OCI-LY7 (cell line): ENCODE data around the gene DMRTC2. TPM values are rescaled to one million over a fixed set of nuclear protein-coding genes. Genes with fewer than 3 reads are reported as not detected.

Source experiments
- BruUV-seq: library from RNA; stranded (reverse); fragments of 400-500 nt; replicated peaks from 2 replicates; lab custom pipeline; 2021; lab: Mats Ljungman, UMichigan
- CTCF ChIA-PET: fragments of 300-600 bp; sonication (Branson Sonifier 250); formaldehyde crosslinking; loops from one replicate; lab custom pipeline; 2022; ENCODE audit warnings: antibody characterized with exemption; ENCODE audit not compliant: unreplicated experiment; lab: Charles Lee
- POLR2A ChIA-PET: fragments of 300-600 bp; sonication (Branson Sonifier 250); formaldehyde crosslinking; loops from one replicate; lab custom pipeline; 2022; ENCODE audit warnings: antibody characterized with exemption; lab: Charles Lee
- DNase-seq: peaks from one replicate; pipeline ENCODE4 v3.0.0-alpha.2; 2015; ENCODE audit warnings: low spot score
- H2AFZ ChIP-seq: fragments of 200-600 bp; sonication (generic), shearing (Covaris generic); 2 replicates; pipeline ENCODE4 v1.6.1; 2014; ENCODE audit warnings: mild to moderate bottlenecking, antibody characterized with exemption, low read length, moderate library complexity
- H3K27ac ChIP-seq: fragments of 200-600 bp; sonication (generic); 2 replicates; pipeline ENCODE4 v1.5.1; 2014; ENCODE audit warnings: mixed run types, low read depth, mild to moderate bottlenecking, moderate library complexity, low read length, inconsistent platforms; ENCODE audit not compliant: poor library complexity, severe bottlenecking
- H3K36me3 ChIP-seq: fragments of 200-600 bp; sonication (generic); 2 replicates; pipeline ENCODE4 v1.6.1; 2014; ENCODE audit warnings: mild to moderate bottlenecking, antibody characterized with exemption, low read length, moderate library complexity, mixed read lengths; ENCODE audit not compliant: insufficient read depth
- H3K4me1 ChIP-seq: fragments of 200-600 bp; sonication (generic); 2 replicates; pipeline ENCODE4 v1.5.1; 2014; ENCODE audit warnings: mild to moderate bottlenecking, low read length; ENCODE audit not compliant: insufficient read depth, poor library complexity, severe bottlenecking
- H3K4me2 ChIP-seq: fragments of 200-600 bp; sonication (generic); 2 replicates; pipeline ENCODE4 v1.6.1; 2014; ENCODE audit warnings: mild to moderate bottlenecking, low read length
- H3K4me3 ChIP-seq: fragments of 200-600 bp; sonication (generic); 2 replicates; pipeline ENCODE4 v1.5.1; 2014; ENCODE audit warnings: mild to moderate bottlenecking, low read depth, low read length; ENCODE audit not compliant: poor library complexity, severe bottlenecking
- H3K79me2 ChIP-seq: fragments of 200-600 bp; sonication (generic); 2 replicates; pipeline ENCODE4 v1.6.1; 2016; ENCODE audit warnings: low read depth, mild to moderate bottlenecking, low read length, moderate library complexity, mixed read lengths; ENCODE audit not compliant: insufficient read depth
- H3K9me2 ChIP-seq: fragments of 200-600 bp; sonication (generic); 2 replicates; pipeline ENCODE4 v1.6.1; 2016; ENCODE audit warnings: mild to moderate bottlenecking, low read length, mixed read lengths; ENCODE audit not compliant: insufficient read depth
- H3K9me3 ChIP-seq: fragments of 200-600 bp; sonication (generic); 2 replicates; pipeline ENCODE4 v1.6.1; 2014; ENCODE audit warnings: mild to moderate bottlenecking, mixed run types, low read length, mixed read lengths
- H4K20me1 ChIP-seq: fragments of 200-600 bp; sonication (generic); 2 replicates; pipeline ENCODE4 v1.6.1; 2014; ENCODE audit warnings: mild to moderate bottlenecking, antibody characterized with exemption, low read length, moderate library complexity, mixed read lengths; ENCODE audit not compliant: insufficient read depth
- CTCF ChIP-seq: fragments of 200-600 bp; sonication (generic); conservative IDR thresholded peaks from 2 replicates; pipeline ENCODE4 v1.5.1; 2014; ENCODE audit warnings: mild to moderate bottlenecking, antibody characterized with exemption, low read length, moderate library complexity, mixed read lengths
- EZH2phosphoT487 ChIP-seq: fragments of 200-600 bp; sonication (generic); IDR thresholded peaks from 2 replicates; pipeline ENCODE4 v1.6.1; 2018; ENCODE audit warnings: low read depth, borderline replicate concordance, mild to moderate bottlenecking, mixed run types, antibody characterized with exemption, low read length, moderate library complexity, mixed read lengths
- intact Hi-C: fragments of 100-400 bp; cut with micrococcal nuclease; formaldehyde crosslinking; loops from one replicate; pipeline ENCODE4 v1.10.0; 2022; ENCODE audit not compliant: unreplicated experiment
- total RNA-seq, 2 experiments: library from RNA; depleted of rRNA in 1 of 2; stranded (reverse); fragments of >200 nt in 1 of 2; shearing (Covaris generic) in 1 of 2; gene quantifications; 2 replicates each; pipeline ENCODE4 v1.2.3, GENCODE V29; 2014 to 2022

The DMRTC2 gene
- total RNA-seq, 2 experiments from 2014 or later: not detected

GRCh38 chr19:41802770-41803169 is 42.1 kb upstream of the DMRTC2 start:
- BruUV-seq: no TSS peak
- peak overlapping the region; percentile 15 for H3K4me3 ChIP-seq
- H3K9me3 ChIP-seq: peaks cover 10% of the 10 kb centered on the region; the same call in 1 of the 2 replicates
- no peaks in the 10 kb centered on the region for H3K36me3 ChIP-seq
- no peaks in the 10 kb centered on the region for H4K20me1 ChIP-seq
- H3K79me2 ChIP-seq: no peaks in the 10 kb centered on the region
- H2AFZ ChIP-seq: peak overlapping the region; percentile 93
- peaks cover 60% of the 10 kb centered on the region for H3K4me1 ChIP-seq
- peak overlapping the region; percentile 52 for H3K4me2 ChIP-seq
- ChIA-PET POLR2A (interaction anchor here (0.6 to 0.7 kb wide), 2 partner anchors 31 to 77 kb away, joined by 3 read pairs; no protein-coding TSS in a partner anchor), CTCF (no interaction called here)
- peak; percentile 69 for DNase-seq
- intact Hi-C loops: no loop called here
- H3K9me2 ChIP-seq: no peaks in the 10 kb centered on the region
- TF ChIP-seq CTCF: no peak
- no peak for TF ChIP-seq EZH2phosphoT487
- peak overlapping the region; percentile 86 for H3K27ac ChIP-seq

DNA sequence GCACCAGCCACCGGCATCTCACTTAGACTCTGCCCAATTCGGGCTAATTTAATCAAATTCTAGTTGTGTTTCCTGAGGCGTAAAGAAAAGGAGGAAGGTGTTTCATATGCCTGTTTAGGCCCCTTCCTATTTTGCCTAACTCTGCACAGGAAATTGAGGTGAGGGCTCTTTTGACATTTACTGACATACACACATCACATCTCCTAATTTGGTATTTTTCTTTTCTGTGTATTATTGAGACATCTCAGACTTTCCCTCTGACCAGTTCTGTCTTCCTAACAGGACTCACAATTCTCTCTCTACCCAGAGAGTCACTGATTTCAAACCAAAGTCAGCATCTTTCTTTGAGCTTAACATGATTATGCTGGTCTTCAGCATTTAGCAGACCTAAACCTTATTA is 40.5 kb upstream of the DMRTC2 start:
- H3K4me1 ChIP-seq: peaks cover 51% of the 10 kb centered on the region
- no peaks in the 10 kb centered on the region for H4K20me1 ChIP-seq
- peak overlapping the region; percentile 73 for H3K4me2 ChIP-seq
- H3K9me2 ChIP-seq: no peaks in the 10 kb centered on the region
- H3K9me3 ChIP-seq: peaks cover 10% of the 10 kb centered on the region; the same call in 1 of the 2 replicates
- no peaks in the 10 kb centered on the region for H3K36me3 ChIP-seq
- TF ChIP-seq CTCF: no peak
- no peak for TF ChIP-seq EZH2phosphoT487
- BruUV-seq: no TSS peak
- intact Hi-C loops: no loop called here
- POLR2A ChIA-PET: interaction anchor here (1.4 to 1.6 kb wide), 2 partner anchors 9 to 13 kb away, joined by 3 to 4 read pairs; no protein-coding TSS in a partner anchor
- peak; percentile 71 for DNase-seq
- H3K4me3 ChIP-seq: peak overlapping the region; percentile 34
- H3K27ac ChIP-seq: peak overlapping the region; percentile 86
- no peaks in the 10 kb centered on the region for H3K79me2 ChIP-seq
- CTCF ChIA-PET: interaction anchor here (1.0 kb wide), 1 partner anchor 11 kb away, joined by 3 read pairs; no protein-coding TSS in a partner anchor
- H2AFZ ChIP-seq: peak overlapping the region; percentile 37

DNA sequence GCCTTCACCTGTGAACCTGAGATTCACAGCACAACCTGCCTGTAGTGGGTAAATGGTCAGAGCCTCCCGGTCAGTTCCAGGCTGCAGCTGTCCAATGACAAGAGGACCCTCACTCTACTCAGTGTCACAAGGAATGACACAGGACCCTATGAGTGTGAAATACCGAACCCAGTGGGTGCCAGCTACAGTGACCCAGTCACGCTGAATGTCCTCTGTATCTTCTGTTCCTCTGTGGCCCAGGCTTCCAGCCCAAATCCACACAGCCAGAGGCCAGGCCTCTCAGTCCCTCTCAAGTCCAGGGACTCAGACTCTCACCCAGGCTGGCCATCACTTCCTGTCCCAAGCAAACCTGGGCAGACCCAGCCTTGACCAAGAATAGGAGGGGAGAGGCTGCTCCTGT is 37.7 kb upstream of the DMRTC2 start:
- Histone ChIP-seq H3K4me3 (no peak overlapping the region), H3K4me1 (peaks cover 54% of the 10 kb centered on the region), H2AFZ (no peak overlapping the region), H3K79me2 (no peaks in the 10 kb centered on the region), H3K36me3 (no peaks in the 10 kb centered on the region), H3K9me3 (no peaks in the 10 kb centered on the region; the same call in 1 of the 2 replicates), H4K20me1 (no peaks in the 10 kb centered on the region), H3K27ac (no peak overlapping the region), H3K4me2 (no peak overlapping the region), H3K9me2 (no peaks in the 10 kb centered on the region)
- no TSS peak for BruUV-seq
- DNase-seq: no peak
- ChIA-PET CTCF (no interaction called here), POLR2A (no interaction called here)
- TF ChIP-seq CTCF: no peak
- no peak for TF ChIP-seq EZH2phosphoT487
- intact Hi-C loops: no loop called here
